NB4 (cell line): ENCODE results near the gene NRG3.

Experiments used
- POLR2A ChIP-seq: IDR thresholded peaks from 2 replicates; pipeline ENCODE4 v1.6.1; 2011; ENCODE audit warnings: mild to moderate bottlenecking; ENCODE audit not compliant: insufficient read length; ENCODE audit errors: extremely low read depth
- TF ChIP-seq, protein P1 (sequence below): IDR thresholded peaks from one replicate; pipeline ENCODE4 v1.5.1; 2012; ENCODE audit warnings: low read depth, low read length

DNA sequence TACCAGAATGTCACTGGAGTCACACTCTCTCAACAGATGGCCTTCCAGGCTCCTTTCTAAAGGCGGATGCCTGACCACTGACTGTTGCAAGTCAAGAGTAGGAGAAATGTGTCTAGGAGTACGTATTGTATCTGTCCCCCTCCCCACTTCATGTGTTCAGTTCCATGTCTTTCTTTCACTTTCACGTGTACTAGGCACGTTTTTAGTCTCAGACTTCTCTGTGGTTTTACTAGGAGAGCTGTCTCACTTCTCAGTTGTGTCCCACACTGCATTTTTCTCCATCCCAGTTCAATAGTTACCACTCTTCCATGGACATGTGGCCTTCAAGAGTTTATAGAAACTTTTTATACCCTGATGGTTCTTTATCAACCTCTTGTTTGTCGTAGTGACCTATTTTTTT, 893.0 kb downstream of the NRG3 start:
- TF ChIP-seq, protein P1, sequence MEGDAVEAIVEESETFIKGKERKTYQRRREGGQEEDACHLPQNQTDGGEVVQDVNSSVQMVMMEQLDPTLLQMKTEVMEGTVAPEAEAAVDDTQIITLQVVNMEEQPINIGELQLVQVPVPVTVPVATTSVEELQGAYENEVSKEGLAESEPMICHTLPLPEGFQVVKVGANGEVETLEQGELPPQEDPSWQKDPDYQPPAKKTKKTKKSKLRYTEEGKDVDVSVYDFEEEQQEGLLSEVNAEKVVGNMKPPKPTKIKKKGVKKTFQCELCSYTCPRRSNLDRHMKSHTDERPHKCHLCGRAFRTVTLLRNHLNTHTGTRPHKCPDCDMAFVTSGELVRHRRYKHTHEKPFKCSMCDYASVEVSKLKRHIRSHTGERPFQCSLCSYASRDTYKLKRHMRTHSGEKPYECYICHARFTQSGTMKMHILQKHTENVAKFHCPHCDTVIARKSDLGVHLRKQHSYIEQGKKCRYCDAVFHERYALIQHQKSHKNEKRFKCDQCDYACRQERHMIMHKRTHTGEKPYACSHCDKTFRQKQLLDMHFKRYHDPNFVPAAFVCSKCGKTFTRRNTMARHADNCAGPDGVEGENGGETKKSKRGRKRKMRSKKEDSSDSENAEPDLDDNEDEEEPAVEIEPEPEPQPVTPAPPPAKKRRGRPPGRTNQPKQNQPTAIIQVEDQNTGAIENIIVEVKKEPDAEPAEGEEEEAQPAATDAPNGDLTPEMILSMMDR: no peak
- TF ChIP-seq POLR2A: no peak
